Measurements from ENCODE around the gene RBBP8. TPM values are rescaled to one million over a fixed set of nuclear protein-coding genes. Genes with fewer than 3 reads are reported as not detected.

The RBBP8 gene
- total RNA-seq, 6 donors from 2014 or later: 10.9 to 78.2 (median 30.3) TPM

GRCh38 chr18:23068011-23068410, 134.9 kb downstream of the RBBP8 start:
- 68 to 82% methylated on average over 4 of the region's 4 CpGs for WGBS, 2 donors
- no peak for DNase-seq
- TF ChIP-seq EP300 (IDR thresholded peaks at IDR 0.05): no peak
- no peak for TF ChIP-seq CTCF (IDR thresholded peaks at IDR 0.05)
- TF ChIP-seq POLR2A (IDR thresholded peaks at IDR 0.05): no peak
- no peak for TF ChIP-seq POLR2AphosphoS5 (IDR thresholded peaks at IDR 0.05)
- no peaks in the 10 kb centered on the region for H3K36me3 ChIP-seq
- H3K27ac ChIP-seq: no peak overlapping the region
- no peak overlapping the region for H3K4me3 ChIP-seq
- no peaks in the 10 kb centered on the region for H3K27me3 ChIP-seq
- H3K4me1 ChIP-seq: peaks cover 4 to 25% (median 10%) of the 10 kb centered on the region in 4 donors
- H3K9me3 ChIP-seq: no peaks in the 10 kb centered on the region
- ATAC-seq (ENCODE audit: low FRiP score in 2 of 2): no peak

- no peak for DNase-seq
- Histone ChIP-seq H3K4me1 (peaks cover 4 to 25% (median 10%) of the 10 kb centered on the region in 4 donors), H3K9me3 (no peaks in the 10 kb centered on the region), H3K27ac (peak overlapping the region in 2 of 4 donors; percentile 16 to 68), H3K27me3 (no peaks in the 10 kb centered on the region), H3K4me3 (no peak overlapping the region), H3K36me3 (no peaks in the 10 kb centered on the region)
- WGBS, 2 donors: 54 to 59% methylated on average over 7 of the region's 7 CpGs
- TF ChIP-seq POLR2AphosphoS5 (IDR thresholded peaks at IDR 0.05): no peak
- no peak for TF ChIP-seq CTCF (IDR thresholded peaks at IDR 0.05)
- TF ChIP-seq POLR2A (IDR thresholded peaks at IDR 0.05): no peak
- TF ChIP-seq EP300 (IDR thresholded peaks at IDR 0.05): no peak
- peak in 1 of 2 donors; percentile 54 for ATAC-seq (ENCODE audit: low FRiP score in 2 of 2)
Measured at GRCh38 chr18:23068570-23069310, 135.6 kb downstream of the RBBP8 start.

GRCh38 chr18:23069481-23069880, 136.4 kb downstream of the RBBP8 start:
- 75 to 76% methylated on average over 10 of the region's 10 CpGs for WGBS, 2 donors
- TF ChIP-seq POLR2A (IDR thresholded peaks at IDR 0.05) (no peak), POLR2AphosphoS5 (IDR thresholded peaks at IDR 0.05) (no peak), CTCF (IDR thresholded peaks at IDR 0.05) (no peak), EP300 (IDR thresholded peaks at IDR 0.05) (no peak)
- DNase-seq (no peak), ATAC-seq (ENCODE audit: low FRiP score in 2 of 2) (peak; percentile 11 to 19)
- Histone ChIP-seq H3K27me3 (no peaks in the 10 kb centered on the region), H3K4me3 (no peak overlapping the region), H3K9me3 (no peaks in the 10 kb centered on the region), H3K27ac (peak overlapping the region in 1 of 4 donors; percentile 68), H3K36me3 (no peaks in the 10 kb centered on the region), H3K4me1 (peaks cover 4 to 25% (median 10%) of the 10 kb centered on the region in 4 donors)

GRCh38 chr18:23069898-23070297, 136.8 kb downstream of the RBBP8 start:
- Histone ChIP-seq H3K27ac (no peak overlapping the region), H3K27me3 (no peaks in the 10 kb centered on the region), H3K36me3 (no peaks in the 10 kb centered on the region), H3K4me3 (no peak overlapping the region), H3K9me3 (no peaks in the 10 kb centered on the region), H3K4me1 (peaks cover 4 to 25% (median 10%) of the 10 kb centered on the region in 4 donors)
- WGBS, 2 donors: 65 to 82% methylated on average over 1 of the region's 1 CpG
- ATAC-seq (ENCODE audit: low FRiP score in 2 of 2): no peak
- TF ChIP-seq POLR2AphosphoS5 (IDR thresholded peaks at IDR 0.05) (no peak), POLR2A (IDR thresholded peaks at IDR 0.05) (no peak), EP300 (IDR thresholded peaks at IDR 0.05) (no peak), CTCF (IDR thresholded peaks at IDR 0.05) (no peak)
- no peak for DNase-seq

Data from upper lobe of left lung (tissue), 6 donors.